BLaER1 treated with 17β-estradiol and CSF1 and Interleukin-3, amounts not matched to agents 10 nM and 100 nM (cell line): Measurements from ENCODE around the gene CD70.
"Not testable (repeated sequence)": the region's sequence is repeated elsewhere in the genome, so short reads cannot be mapped to it uniquely, and the experiment has no call there.

ENCODE experiments used
- H3K27ac ChIP-seq, 11 experiments: shearing (Covaris generic); formaldehyde crosslinking; 2 replicates each; pipeline ENCODE4 v1.8.1; 2022
- H3K27me3 ChIP-seq, 11 experiments: shearing (Covaris generic); formaldehyde crosslinking; 2 replicates each; pipeline ENCODE4 v1.8.1; 2022
- H3K36me3 ChIP-seq, 11 experiments: shearing (Covaris generic); formaldehyde crosslinking; 2 replicates each; pipeline ENCODE4 v1.8.1; 2022
- H3K4me1 ChIP-seq, 10 experiments: shearing (Covaris generic); formaldehyde crosslinking; 2 replicates each; pipeline ENCODE4 v1.8.1; 2022
- H3K4me2 ChIP-seq, 11 experiments: shearing (Covaris generic); formaldehyde crosslinking; 2 replicates each; pipeline ENCODE4 v1.8.1; 2022
- H3K4me3 ChIP-seq, 10 experiments: shearing (Covaris generic); formaldehyde crosslinking; 2 replicates each; pipeline ENCODE4 v1.8.1; 2022
- H3K9ac ChIP-seq, 11 experiments: shearing (Covaris generic); formaldehyde crosslinking; 2 replicates each; pipeline ENCODE4 v1.8.1; 2022
- H3K9me3 ChIP-seq, 11 experiments: shearing (Covaris generic); formaldehyde crosslinking; replicated peaks in 1 of 11; 2 replicates each; pipeline ENCODE4 v1.8.1; 2022
- H4K20me1 ChIP-seq, 11 experiments: shearing (Covaris generic); formaldehyde crosslinking; 2 replicates each; pipeline ENCODE4 v1.8.1; 2022
- Cebpa-rat ChIP-seq, 11 experiments: shearing (Covaris generic); IDR thresholded peaks; 2 replicates each; pipeline ENCODE4 v1.8.1; 2022

Gene CD70

DNA sequence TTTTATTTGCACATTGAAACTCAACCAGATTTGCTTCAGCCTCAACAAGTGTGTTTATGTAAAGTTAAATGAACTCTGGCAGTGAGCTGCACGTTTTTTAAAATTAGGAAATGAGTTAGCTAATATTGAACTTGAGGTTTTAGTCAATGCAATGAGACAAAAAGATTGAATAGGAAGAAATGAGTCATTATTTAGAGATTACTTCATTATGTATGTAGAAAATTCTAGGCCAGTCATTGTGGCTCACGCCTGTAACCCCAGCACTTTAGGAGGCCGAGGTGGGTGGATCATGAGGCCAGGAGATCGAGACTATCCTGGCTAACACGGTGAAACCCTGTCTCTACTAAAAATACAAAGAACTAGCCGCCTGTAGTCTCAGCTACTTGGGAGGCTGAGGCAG lies 22.8 kb upstream of the CD70 start:
- Histone ChIP-seq H4K20me1 (no peaks in the 10 kb centered on the region), H3K4me2 (peak overlapping the region in 4 of 11 experiments; percentile 7 to 33 (median 18); a peak in 5 of 22 replicates), H3K9me3 (peaks cover 16 to 27% (median 21%) of the 10 kb centered on the region in 11 experiments), H3K4me1 (peaks cover 6 to 20% (median 10%) of the 10 kb centered on the region in 10 experiments; a peak in 19 of 20 replicates), H3K36me3 (no peaks in the 10 kb centered on the region), H3K27ac (peak overlapping the region in 3 of 11 experiments; percentile 40 to 53 (median 52); a peak in 4 of 22 replicates), H3K27me3 (peaks cover 0 to 2% (median 0%) of the 10 kb centered on the region in 11 experiments; a peak in 1 of 22 replicates), H3K4me3 (no peak overlapping the region), H3K9ac (no peak overlapping the region; a peak in 1 of 22 replicates)
- TF ChIP-seq Cebpa-rat (IDR thresholded peaks at IDR 0.05): no peak

DNA sequence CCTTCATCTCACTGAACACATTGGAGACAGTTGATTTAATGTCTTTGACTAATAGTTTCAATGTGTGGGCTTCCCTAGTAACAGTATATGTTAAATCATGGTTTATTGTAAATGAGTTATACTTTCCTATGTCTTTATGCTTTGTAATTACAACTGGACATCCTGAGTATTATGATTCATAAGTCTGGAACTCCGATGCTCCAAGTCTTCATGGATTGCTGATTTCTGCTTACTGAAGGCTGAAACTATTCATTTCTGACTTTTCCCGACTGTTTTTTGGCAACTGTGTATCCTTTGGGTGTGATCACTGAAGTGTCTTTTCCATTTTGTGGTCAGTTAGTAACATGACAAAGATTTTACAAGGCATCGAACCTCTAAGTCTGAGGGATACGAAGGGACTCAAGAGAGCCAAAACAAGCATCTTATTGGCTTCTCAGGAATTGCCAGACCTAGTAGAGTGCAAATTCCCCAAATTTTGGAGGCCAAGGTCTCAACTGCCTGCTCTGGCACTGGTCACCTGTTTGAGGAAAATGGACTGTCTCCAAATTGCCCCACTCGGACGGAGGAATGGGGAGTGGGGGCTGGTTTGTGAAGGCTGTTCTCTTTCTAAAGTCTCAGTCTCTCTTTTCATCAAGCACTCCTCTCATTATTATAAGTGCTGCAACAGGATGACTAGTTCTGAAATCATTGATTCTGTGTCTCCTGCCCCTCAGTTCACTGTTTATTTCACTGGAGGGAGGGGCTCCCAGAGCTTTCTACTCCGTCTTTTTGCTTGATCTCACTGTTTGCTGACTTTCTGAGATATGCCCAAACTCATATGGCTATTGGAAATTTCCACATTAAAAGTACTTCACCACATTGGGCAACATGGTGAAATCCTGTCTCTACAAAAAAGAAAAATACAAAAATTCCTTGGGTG lies 20.2 kb upstream of the CD70 start:
- peaks cover 8 to 23% (median 15%) of the 10 kb centered on the region in 10 experiments; a peak in 19 of 20 replicates for H3K4me1 ChIP-seq
- TF ChIP-seq Cebpa-rat (IDR thresholded peaks at IDR 0.05): no peak
- no peaks in the 10 kb centered on the region for H3K36me3 ChIP-seq
- H3K4me2 ChIP-seq: no peak overlapping the region
- H3K4me3 ChIP-seq: no peak overlapping the region
- H3K27me3 ChIP-seq: peaks cover 0 to 2% (median 0%) of the 10 kb centered on the region in 11 experiments; a peak in 1 of 22 replicates
- no peak overlapping the region for H3K27ac ChIP-seq
- H4K20me1 ChIP-seq: no peaks in the 10 kb centered on the region
- H3K9ac ChIP-seq: no peak overlapping the region
- H3K9me3 ChIP-seq: peaks cover 0 to 2% (median 0%) of the 10 kb centered on the region in 11 experiments; a peak in 2 of 22 replicates

DNA sequence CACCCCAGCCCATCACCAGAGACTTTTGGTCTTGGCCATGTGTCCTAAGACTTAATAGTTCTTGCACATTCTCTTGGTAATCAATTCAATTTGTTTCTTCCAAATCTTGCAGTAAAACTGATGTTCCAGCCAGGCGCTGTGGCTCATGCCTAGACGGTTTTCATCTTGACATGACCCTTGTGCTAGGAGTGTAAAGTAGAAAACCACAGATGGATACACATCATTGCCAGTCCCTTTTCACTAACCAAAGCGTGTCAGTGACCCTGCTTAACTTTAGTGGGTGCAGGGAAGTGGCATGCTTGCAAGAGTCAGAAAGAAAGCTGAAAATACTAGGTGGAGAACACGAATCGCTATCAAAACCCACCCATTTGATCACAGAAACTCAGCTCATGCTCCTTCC lies 18.0 kb upstream of the CD70 start:
- Histone ChIP-seq H3K36me3 (no peaks in the 10 kb centered on the region), H3K27ac (no peak overlapping the region), H3K4me3 (no peak overlapping the region), H3K4me2 (peak overlapping the region; percentile 18 to 73 (median 54); a peak in 19 of 22 replicates), H3K9ac (no peak overlapping the region), H3K27me3 (peaks cover 0 to 2% (median 0%) of the 10 kb centered on the region in 11 experiments; a peak in 1 of 22 replicates), H3K4me1 (peaks cover 10 to 24% (median 17%) of the 10 kb centered on the region in 10 experiments), H3K9me3 (no peaks in the 10 kb centered on the region), H4K20me1 (no peaks in the 10 kb centered on the region)
- TF ChIP-seq Cebpa-rat (IDR thresholded peaks at IDR 0.05): no peak

- Histone ChIP-seq H3K4me2 (peak overlapping the region in 5 of 11 experiments; percentile 18 to 73 (median 62); a peak in 5 of 22 replicates), H3K4me1 (peaks cover 15 to 32% (median 23%) of the 10 kb centered on the region in 10 experiments)
- not testable (repeated sequence) for H3K9me3 ChIP-seq, H4K20me1 ChIP-seq, H3K27me3 ChIP-seq, H3K9ac ChIP-seq, H3K4me3 ChIP-seq, H3K36me3 ChIP-seq, H3K27ac ChIP-seq
Measured at GRCh38 chr19:6608146-6608545, 17.2 kb upstream of the CD70 start.

GRCh38 chr19:6606276-6607070 lies 15.5 kb upstream of the CD70 start:
- not testable (repeated sequence) for H3K27ac ChIP-seq, H3K9me3 ChIP-seq, H3K27me3 ChIP-seq, H3K4me3 ChIP-seq, H4K20me1 ChIP-seq, H3K9ac ChIP-seq, H3K36me3 ChIP-seq
- H3K4me2 ChIP-seq: 0 out of 22 replicates have a peak overlapping the region, but pooled peaks of 1 of the 11 experiments have one; percentile 10
- H3K4me1 ChIP-seq: peaks cover 30 to 49% (median 38%) of the 10 kb centered on the region in 10 experiments

GRCh38 chr19:6604906-6605305 lies 14.0 kb upstream of the CD70 start:
- Histone ChIP-seq H3K4me3 (no peak overlapping the region), H3K9me3 (no peaks in the 10 kb centered on the region), H3K27me3 (0 out of 22 replicates have a peak, but pooled peaks cover 0 to 2% (median 0%) of the 10 kb centered on the region in 11 experiments), H3K4me1 (peaks cover 44 to 59% (median 52%) of the 10 kb centered on the region in 10 experiments), H4K20me1 (no peaks in the 10 kb centered on the region), H3K9ac (no peak overlapping the region), H3K27ac (no peak overlapping the region), H3K4me2 (no peak overlapping the region), H3K36me3 (no peaks in the 10 kb centered on the region)
- TF ChIP-seq Cebpa-rat (IDR thresholded peaks at IDR 0.05): no peak

DNA sequence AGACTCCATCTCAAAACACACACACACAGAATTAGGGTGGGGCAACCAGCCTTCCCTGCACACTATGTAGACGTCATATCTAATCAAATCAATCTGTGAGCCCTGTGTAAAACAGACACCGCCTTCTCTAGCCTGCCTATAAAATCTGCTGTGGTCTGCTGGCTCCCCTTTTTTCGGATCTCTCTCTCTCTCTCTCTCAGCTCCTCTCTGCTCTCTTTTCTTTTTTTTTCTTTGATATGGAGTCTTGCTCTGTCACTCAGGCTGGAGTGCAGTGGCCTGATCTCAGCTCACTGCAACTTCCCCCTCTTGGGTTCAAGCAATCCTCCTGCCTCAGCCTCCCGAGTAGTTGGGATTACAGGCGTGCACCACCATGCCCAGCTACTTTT lies 11.8 kb upstream of the CD70 start:
- Histone ChIP-seq H3K27ac (no peak overlapping the region; a peak in 2 of 22 replicates), H3K27me3 (no peaks in the 10 kb centered on the region), H3K4me2 (peak overlapping the region in 10 of 11 experiments; percentile 52 to 88 (median 74); a peak in 18 of 22 replicates), H4K20me1 (no peaks in the 10 kb centered on the region), H3K4me1 (peaks cover 34 to 58% (median 41%) of the 10 kb centered on the region in 10 experiments), H3K9me3 (peaks cover 0 to 3% (median 1%) of the 10 kb centered on the region in 11 experiments; a peak in 15 of 22 replicates), H3K4me3 (peak overlapping the region in 1 of 10 experiments; percentile 61; a peak in 1 of 20 replicates), H3K36me3 (peaks cover 0 to 5% (median under 1%) of the 10 kb centered on the region in 11 experiments; a peak in 1 of 22 replicates), H3K9ac (no peak overlapping the region)
- no peak for TF ChIP-seq Cebpa-rat (IDR thresholded peaks at IDR 0.05)

DNA sequence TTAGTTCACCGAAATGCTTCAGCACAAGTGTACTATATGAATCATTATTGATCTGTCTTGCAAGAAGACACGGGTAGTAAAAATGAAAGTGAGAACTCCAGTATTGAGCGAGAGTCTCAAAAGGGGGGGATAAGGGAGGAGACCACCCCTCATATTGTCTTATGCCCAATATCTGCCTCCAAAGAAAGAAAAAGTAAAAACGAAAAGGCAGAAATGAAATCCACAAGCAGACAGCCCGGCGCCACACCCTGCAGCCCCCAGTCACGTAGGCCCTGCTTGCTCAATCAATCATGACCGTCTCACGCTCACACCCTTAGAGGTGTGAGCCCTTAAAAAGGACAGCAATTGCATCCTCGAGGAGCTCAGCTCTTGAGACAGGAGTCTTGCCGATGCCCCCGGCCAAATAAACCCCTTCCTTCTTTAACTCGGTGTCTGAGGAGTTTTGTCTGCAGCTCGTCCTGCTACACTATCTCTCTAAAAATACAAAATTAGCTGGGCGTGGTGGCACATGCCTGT lies 10.6 kb upstream of the CD70 start:
- H3K4me2 ChIP-seq: peak overlapping the region; percentile 64 to 88 (median 79)
- not testable (repeated sequence) for H3K27me3 ChIP-seq, H4K20me1 ChIP-seq
- H3K9me3 ChIP-seq: peaks cover 0 to 15% (median 12%) of the 10 kb centered on the region in 11 experiments; a peak in 18 of 22 replicates
- peaks cover 0 to 15% (median 10%) of the 10 kb centered on the region in 11 experiments; a peak in 7 of 22 replicates for H3K36me3 ChIP-seq
- peak overlapping the region in 5 of 11 experiments; percentile 6 to 45 (median 28); a peak in 5 of 22 replicates for H3K27ac ChIP-seq
- H3K4me3 ChIP-seq: peak overlapping the region in 2 of 10 experiments; percentile 14 to 21; a peak in 1 of 20 replicates
- peaks cover 34 to 66% (median 41%) of the 10 kb centered on the region in 10 experiments for H3K4me1 ChIP-seq
- peak overlapping the region in 4 of 11 experiments; percentile 2 to 54 (median 22); a peak in 3 of 22 replicates for H3K9ac ChIP-seq

DNA sequence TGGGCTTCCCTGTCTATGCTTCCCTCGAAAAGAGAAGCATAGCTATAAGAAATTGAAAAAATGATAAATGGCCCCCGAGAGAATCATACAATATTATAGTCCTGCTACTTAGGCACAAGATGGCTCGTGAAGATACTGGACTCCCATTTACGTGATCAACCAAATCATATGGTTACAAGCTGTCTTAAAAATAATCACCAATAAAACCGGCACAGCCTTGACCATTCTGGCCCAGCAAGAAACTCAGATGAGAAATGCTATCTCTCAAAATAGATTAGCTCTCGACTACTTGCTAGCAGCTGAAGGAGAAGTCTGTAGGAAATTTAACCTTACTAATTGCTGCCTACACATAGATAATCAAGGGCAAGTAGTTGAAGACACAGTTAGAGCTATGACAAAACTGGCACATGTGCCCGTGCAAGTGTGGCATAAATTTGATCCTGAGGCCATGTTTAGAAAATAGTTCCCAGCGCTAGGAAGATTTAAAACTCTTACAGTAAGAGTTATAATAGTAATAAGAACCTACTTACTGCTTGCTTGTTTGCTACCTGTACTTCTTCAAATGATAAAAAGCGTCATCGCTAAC lies 10.1 kb upstream of the CD70 start:
- H3K4me3 ChIP-seq: peak overlapping the region in 2 of 10 experiments; percentile 14 to 21; a peak in 1 of 20 replicates
- not testable (repeated sequence) for H3K27me3 ChIP-seq, H4K20me1 ChIP-seq
- peak overlapping the region in 4 of 11 experiments; percentile 6 to 45 (median 31); a peak in 5 of 22 replicates for H3K27ac ChIP-seq
- H3K36me3 ChIP-seq: peaks cover 0 to 18% (median 12%) of the 10 kb centered on the region in 11 experiments; a peak in 7 of 22 replicates
- peaks cover 34 to 72% (median 41%) of the 10 kb centered on the region in 10 experiments for H3K4me1 ChIP-seq
- peaks cover 0 to 20% (median 18%) of the 10 kb centered on the region in 11 experiments; a peak in 18 of 22 replicates for H3K9me3 ChIP-seq
- H3K9ac ChIP-seq: peak overlapping the region in 2 of 11 experiments; percentile 30 to 54; a peak in 1 of 22 replicates
- peak overlapping the region; percentile 64 to 88 (median 79) for H3K4me2 ChIP-seq
